ENCODE measurements around the gene BLOC1S3.

BLOC1S3 gene

GRCh38 chr19:45178262-45179071, at the start of gene BLOC1S3:
TSS of gene BLOC1S3 (plus strand) at chr19:45178784. CDS start at chr19:45179297, 513 bp downstream.
- TF ChIP-seq, protein P1, sequence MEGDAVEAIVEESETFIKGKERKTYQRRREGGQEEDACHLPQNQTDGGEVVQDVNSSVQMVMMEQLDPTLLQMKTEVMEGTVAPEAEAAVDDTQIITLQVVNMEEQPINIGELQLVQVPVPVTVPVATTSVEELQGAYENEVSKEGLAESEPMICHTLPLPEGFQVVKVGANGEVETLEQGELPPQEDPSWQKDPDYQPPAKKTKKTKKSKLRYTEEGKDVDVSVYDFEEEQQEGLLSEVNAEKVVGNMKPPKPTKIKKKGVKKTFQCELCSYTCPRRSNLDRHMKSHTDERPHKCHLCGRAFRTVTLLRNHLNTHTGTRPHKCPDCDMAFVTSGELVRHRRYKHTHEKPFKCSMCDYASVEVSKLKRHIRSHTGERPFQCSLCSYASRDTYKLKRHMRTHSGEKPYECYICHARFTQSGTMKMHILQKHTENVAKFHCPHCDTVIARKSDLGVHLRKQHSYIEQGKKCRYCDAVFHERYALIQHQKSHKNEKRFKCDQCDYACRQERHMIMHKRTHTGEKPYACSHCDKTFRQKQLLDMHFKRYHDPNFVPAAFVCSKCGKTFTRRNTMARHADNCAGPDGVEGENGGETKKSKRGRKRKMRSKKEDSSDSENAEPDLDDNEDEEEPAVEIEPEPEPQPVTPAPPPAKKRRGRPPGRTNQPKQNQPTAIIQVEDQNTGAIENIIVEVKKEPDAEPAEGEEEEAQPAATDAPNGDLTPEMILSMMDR (conservative IDR thresholded peaks at IDR 0.05; ENCODE audit: control insufficient read depth, insufficient read depth, low read depth, low read length), result peak; percentile 10

DNA sequence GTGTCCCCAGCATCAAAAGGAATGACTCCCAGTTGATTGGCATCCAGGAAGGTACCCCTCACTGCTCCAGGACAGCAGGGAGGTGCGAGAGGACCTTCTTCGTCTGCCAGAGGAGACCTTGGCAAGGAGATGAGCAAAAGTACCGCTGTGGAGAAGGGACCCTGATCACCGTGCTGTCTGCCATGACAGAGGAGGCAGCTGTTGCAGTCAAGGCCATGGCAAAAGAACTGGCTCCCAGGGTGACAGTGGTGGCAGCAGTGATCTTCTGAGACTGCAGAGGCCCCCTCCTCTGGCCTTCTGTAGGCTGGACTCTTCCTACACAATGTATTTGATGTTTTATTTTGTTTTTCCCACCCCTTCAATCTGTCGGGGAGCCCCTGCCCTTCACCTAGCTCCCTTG, 49.8 kb upstream of the BLOC1S3 start:
- TF ChIP-seq, protein P1 (conservative IDR thresholded peaks at IDR 0.05; ENCODE audit: control insufficient read depth, insufficient read depth, low read depth, low read length), result no peak
- no peak overlapping the region for H3K4me3 ChIP-seq (ENCODE audit: control insufficient read depth, low read depth, low read length)
- no peak for DNase-seq (ENCODE audit: low read depth)

More at GRCh38 chr19:45178262-45179071, at the start of gene BLOC1S3:
- DNase-seq (ENCODE audit: low read depth), result peak; percentile 100
- peak within 1 kb of the TSS; percentile 96 for H3K4me3 ChIP-seq (ENCODE audit: control insufficient read depth, low read depth, low read length)

DNA sequence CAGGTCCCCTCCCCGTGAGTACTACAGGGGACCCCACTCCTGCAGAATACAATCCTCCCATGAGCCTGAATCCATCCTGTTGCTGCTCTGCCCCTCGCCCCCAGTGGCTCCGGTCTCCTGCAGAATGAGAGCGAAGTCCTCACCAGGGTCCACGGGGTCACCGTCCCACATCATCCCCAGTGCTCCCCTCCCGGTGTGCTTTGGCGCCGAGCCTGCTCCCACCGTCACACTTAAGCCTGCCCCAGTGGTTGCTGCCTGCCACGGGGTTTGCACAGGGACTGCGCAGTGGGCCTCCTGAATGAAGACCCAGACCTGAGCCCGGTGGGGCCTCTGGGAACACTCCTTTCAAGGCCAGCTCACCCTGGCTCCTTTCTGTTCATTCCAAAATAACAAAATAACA, 48.3 kb upstream of the BLOC1S3 start:
- DNase-seq (ENCODE audit: low read depth), result no peak
- no peak overlapping the region for H3K4me3 ChIP-seq (ENCODE audit: control insufficient read depth, low read depth, low read length)
- TF ChIP-seq, protein P1 (conservative IDR thresholded peaks at IDR 0.05; ENCODE audit: control insufficient read depth, insufficient read depth, low read depth, low read length), result no peak

DNA sequence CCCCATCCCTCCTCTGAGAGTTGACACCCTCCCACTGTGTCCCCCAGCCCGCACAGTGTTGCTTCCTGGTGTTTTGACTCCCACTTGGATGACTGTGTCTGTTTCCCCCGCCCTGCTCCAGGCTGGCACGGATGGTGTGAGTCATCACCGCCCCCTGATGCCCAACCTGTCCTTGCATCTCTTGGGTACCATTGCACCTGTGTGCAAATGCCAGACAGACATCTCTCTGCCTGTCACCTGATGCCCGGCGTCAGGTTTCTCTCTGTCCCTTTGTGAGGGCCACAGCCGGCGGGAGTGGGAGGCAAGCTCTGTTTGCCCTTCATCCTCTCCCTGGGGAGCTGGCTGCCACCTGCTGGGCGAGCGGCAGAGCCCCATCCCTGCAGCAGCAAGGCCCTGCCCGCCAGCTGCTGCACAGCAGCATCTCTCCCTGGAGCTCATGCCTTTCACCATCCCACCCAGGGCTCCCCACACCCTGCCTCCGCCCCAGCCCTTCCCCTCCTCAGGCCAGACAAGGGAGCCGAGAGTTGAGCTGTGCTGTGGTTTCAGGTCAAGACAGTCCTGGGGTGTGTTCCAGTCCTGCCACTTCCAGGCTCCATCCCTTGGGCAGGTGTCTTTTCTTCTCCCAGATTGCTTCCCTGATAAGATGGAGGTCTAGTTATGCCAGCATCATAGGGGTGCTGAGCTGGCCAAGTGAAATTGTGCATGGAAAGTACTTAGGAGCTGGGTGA, 47.5 kb upstream of the BLOC1S3 start:
- no peak for DNase-seq (ENCODE audit: low read depth)
- TF ChIP-seq, protein P1 (conservative IDR thresholded peaks at IDR 0.05; ENCODE audit: control insufficient read depth, insufficient read depth, low read depth, low read length), result no peak

DNA sequence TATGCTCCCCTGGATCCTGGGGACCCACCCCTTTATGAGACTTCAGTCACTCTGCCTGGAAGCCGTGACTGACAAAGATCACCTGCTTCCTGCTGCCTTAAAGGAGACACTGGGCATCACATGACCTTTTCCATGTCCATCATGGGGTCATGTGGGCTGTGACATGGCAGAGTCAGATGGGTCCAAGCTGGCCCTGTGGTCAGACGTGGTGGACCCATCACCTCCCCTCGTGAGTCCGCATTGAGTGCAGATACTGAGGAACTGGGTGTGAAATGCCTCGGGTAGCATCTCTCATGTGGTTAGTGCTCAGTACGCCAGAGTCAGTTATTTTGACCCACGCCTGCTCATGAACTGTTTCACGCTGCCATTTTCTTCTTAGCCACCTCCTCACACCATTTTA, 44.9 kb upstream of the BLOC1S3 start:
- TF ChIP-seq, protein P1 (conservative IDR thresholded peaks at IDR 0.05; ENCODE audit: control insufficient read depth, insufficient read depth, low read depth, low read length), result no peak
- H3K4me3 ChIP-seq (ENCODE audit: control insufficient read depth, low read depth, low read length), result no peak overlapping the region
- no peak for DNase-seq (ENCODE audit: low read depth)

More for the DNA sequence above, 47.5 kb upstream of the BLOC1S3 start:
- no peak overlapping the region for H3K4me3 ChIP-seq (ENCODE audit: control insufficient read depth, low read depth, low read length)

- TF ChIP-seq, protein P1 (conservative IDR thresholded peaks at IDR 0.05; ENCODE audit: control insufficient read depth, insufficient read depth, low read depth, low read length), result no peak
- no peak overlapping the region for H3K4me3 ChIP-seq (ENCODE audit: control insufficient read depth, low read depth, low read length)
- no peak for DNase-seq (ENCODE audit: low read depth)
Measured at GRCh38 chr19:45135176-45135885, 43.3 kb upstream of the BLOC1S3 start.
